Heart left ventricle (tissue), 16 donors: ENCODE results near the gene OTOGL. TPM values are rescaled to one million over a fixed set of nuclear protein-coding genes. Genes with fewer than 3 reads are reported as not detected.
"Not testable (repeated sequence)": the region's sequence is repeated elsewhere in the genome, so short reads cannot be mapped to it uniquely, and the experiment has no call there.

Experiments
- ATAC-seq, 4 donors: fragments of 200-7000 bp; cut with Tn5 transposase; one replicate each; pipeline ENCODE4 v1.9.1; 2020 to 2022; ENCODE audit warnings: moderate library complexity in 4 of 4, mild to moderate bottlenecking in 3 of 4, moderate number of reproducible peaks in 1 of 4
- DNase-seq, 5 donors: peaks; one replicate each; pipeline ENCODE4 v3.0.0-alpha.2; 2020
- H3K27ac ChIP-seq, 12 donors: fragments of 200-600 bp; sonication (generic) in 4 of 12; one replicate each; pipeline versions ENCODE4 v1.5.0 to v1.8.0; 2016 to 2022; ENCODE audit warnings: mild to moderate bottlenecking in 2 of 12
- H3K27me3 ChIP-seq, 9 donors: fragments of 200-600 bp; sonication (generic) in 2 of 9; one replicate each; pipeline versions ENCODE4 v1.5.1 to v1.8.0; 2016 to 2022; ENCODE audit warnings: mild to moderate bottlenecking in 3 of 9
- H3K36me3 ChIP-seq, 9 donors: fragments of 200-600 bp; sonication (generic) in 2 of 9; one replicate each; pipeline versions ENCODE4 v1.5.0 to v1.8.0; 2018 to 2022; ENCODE audit warnings: mild to moderate bottlenecking in 2 of 9
- H3K4me1 ChIP-seq, 12 donors: fragments of 200-600 bp; sonication (generic) in 4 of 12; one replicate each; pipeline versions ENCODE4 v1.5.0 to v1.8.0; 2016 to 2022; ENCODE audit warnings: mild to moderate bottlenecking in 3 of 12
- H3K4me3 ChIP-seq, 12 donors: fragments of 200-600 bp; sonication (generic) in 4 of 12; one replicate each; pipeline versions ENCODE4 v1.5.0 to v1.8.0; 2017 to 2022; ENCODE audit warnings: mild to moderate bottlenecking in 9 of 12, moderate library complexity in 4 of 12
- H3K9me3 ChIP-seq, 12 donors: fragments of 200-600 bp; sonication (generic) in 4 of 12; one replicate each; pipeline versions ENCODE4 v1.5.0 to v1.8.0; 2016 to 2022; ENCODE audit warnings: mild to moderate bottlenecking in 1 of 12
- CTCF ChIP-seq, 12 donors: fragments of 200-600 bp; sonication (generic) in 4 of 12; IDR thresholded peaks; one replicate each; pipeline versions ENCODE4 v1.5.0 to v1.8.0; 2018 to 2022; ENCODE audit warnings: antibody characterized with exemption in 12 of 12, mild to moderate bottlenecking in 5 of 12
- POLR2A ChIP-seq, 2 donors: fragments of 450-650 bp; IDR thresholded peaks; one replicate each; pipeline ENCODE4 v1.6.1; 2017; ENCODE audit warnings: antibody characterized with exemption in 2 of 2, mild to moderate bottlenecking in 2 of 2, moderate library complexity in 2 of 2
- WGBS, 4 donors: extraction: QIAGEN DNeasy Blood & Tissue Kit in 2 of 4; methylation state at CpG; one replicate each; pipeline versions ENCODE4 v1.1.5 to v1.1.7; 2013 to 2018; 5-methylcytosine and 5-hydroxymethylcytosine counted together
- intact Hi-C, 10 donors: fragments of 100-400 bp; cut with DNase I; formaldehyde crosslinking; loops; one replicate each; pipeline versions ENCODE4 v1.11.1 to v1.14.2; 2022
- polyA plus RNA-seq, 2 donors: library from polyadenylated mRNA; stranded (reverse); fragments of 200-250 nt; gene quantifications; one replicate each; pipeline ENCODE4 v1.2.3, GENCODE V29; 2013
- total RNA-seq, 9 donors: library from RNA; depleted of rRNA in 2 of 9; stranded (reverse); fragments of >200 nt in 2 of 9; fragmentation: NEBNext Ultra II Directional in 3 of 9; extraction: Animal tissue kit (Norgen Biotek cat#: 25700) in 3 of 9; gene quantifications; one replicate each; pipeline versions ENCODE4 v1.1.0 to v1.2.4, GENCODE V29; 2016 to 2023
- donor health status: ischemic (EF 13 %, LVEDD 7.1; RV severe dilation, severe dysfunction).
- donor health status: healthy with polysubstance abuse.
- donor health status: DM: no; HTN: yes; CAD: no.
- donor health status: DM: no; HTN: no; CAD: no.
- donor health status: ischemic (EF 25% LVEDD 6.9; RV normal size, moderate dysfunction).
- donor health status: ischemic (EF 25% LVEDD 5.7; RV mildly dilated, moderate dysfunction).
- donor health status: healthy.
- donor health status: DM: yes; HTN: yes; CAD: no.
- donor health status: ischemic (EF 35%, LVEDD 5.7; RV mildly dilated, moderate dysfunction).
- donor health status: nonischemic (EF 11% LVEDD 7.7; RV severe dilation, severe dysfunction).
- donor health status: DM: yes; HTN: yes; CAD: no.
- donor health status: PGD.
- donor health status: ischemic (EF 29% LVEDD 5.4; RV normal size, mild dysfunction).
- donor health status: nonischemic (EF 23%, LVEDD 6.1; RV moderate dilation, normal function).

Gene OTOGL
- total and polyA plus RNA-seq, 11 donors = 0.05 to 1.3 (median 0.27) TPM

- H3K9me3 ChIP-seq = peaks cover 0 to 5% (median 0%) of the 10 kb centered on the region in 12 donors
- peaks cover 0 to 9% (median 0%) of the 10 kb centered on the region in 12 donors for H3K4me1 ChIP-seq
- no peaks in the 10 kb centered on the region for H3K27me3 ChIP-seq
- peak in 4 of 5 donors; percentile 18 to 32 (median 23) for DNase-seq
- no peaks in the 10 kb centered on the region for H3K36me3 ChIP-seq
- no peak overlapping the region for H3K4me3 ChIP-seq
- intact Hi-C loops = no loop called here
- TF ChIP-seq CTCF (IDR thresholded peaks at IDR 0.05) = no peak
- no peak for TF ChIP-seq POLR2A (IDR thresholded peaks at IDR 0.05)
- H3K27ac ChIP-seq = peak overlapping the region in 6 of 12 donors; percentile 23 to 60 (median 48)
- peak in 3 of 4 donors; percentile 32 to 55 (median 41) for ATAC-seq
- 40 to 51% (median 47%) methylated on average over 2 of the region's 2 CpGs for WGBS, 4 donors
Measured at GRCh38 chr12:80219345-80219744, 120.0 kb downstream of the OTOGL start.

- ATAC-seq = peak in 1 of 4 donors; percentile 41
- H3K9me3 ChIP-seq = peaks cover 0 to 5% (median 0%) of the 10 kb centered on the region in 12 donors
- no peak for TF ChIP-seq CTCF (IDR thresholded peaks at IDR 0.05)
- no peak for TF ChIP-seq POLR2A (IDR thresholded peaks at IDR 0.05)
- peak overlapping the region in 1 of 12 donors; percentile 18 for H3K27ac ChIP-seq
- intact Hi-C loops = no loop called here
- 57 to 69% (median 62%) methylated on average over 3 of the region's 3 CpGs for WGBS, 4 donors
- no peak for DNase-seq
- no peak overlapping the region for H3K4me3 ChIP-seq
- no peaks in the 10 kb centered on the region for H3K27me3 ChIP-seq
- H3K4me1 ChIP-seq = peaks cover 0 to 11% (median 0%) of the 10 kb centered on the region in 12 donors
- H3K36me3 ChIP-seq = no peaks in the 10 kb centered on the region
Measured at GRCh38 chr12:80222261-80222660, 122.9 kb downstream of the OTOGL start.

GRCh38 chr12:80226576-80226975 is 127.2 kb downstream of the OTOGL start:
- ATAC-seq (no peak), DNase-seq (no peak)
- WGBS, 4 donors = 27 to 44% (median 33%) methylated on average over 1 of the region's 1 CpG
- intact Hi-C loops = no loop called here
- H3K4me1 ChIP-seq = peaks cover 0 to 21% (median 7%) of the 10 kb centered on the region in 12 donors
- H3K9me3 ChIP-seq = peaks cover 0 to 5% (median 0%) of the 10 kb centered on the region in 12 donors
- H3K27me3 ChIP-seq = no peaks in the 10 kb centered on the region
- no peak overlapping the region for H3K4me3 ChIP-seq
- no peaks in the 10 kb centered on the region for H3K36me3 ChIP-seq
- TF ChIP-seq POLR2A (IDR thresholded peaks at IDR 0.05) = no peak
- TF ChIP-seq CTCF (IDR thresholded peaks at IDR 0.05) = no peak
- H3K27ac ChIP-seq = peak overlapping the region in 1 of 12 donors; percentile 43

GRCh38 chr12:80227904-80228303 is 128.6 kb downstream of the OTOGL start:
- 97 to 100% (median 97%) methylated on average over 4 of the region's 4 CpGs for WGBS, 4 donors
- ATAC-seq, DNase-seq, H3K9me3 ChIP-seq, H3K4me3 ChIP-seq, H3K27ac ChIP-seq, H3K27me3 ChIP-seq, intact Hi-C loops, H3K36me3 ChIP-seq: not testable (repeated sequence)
- peaks cover 0 to 16% (median 7%) of the 10 kb centered on the region in 12 donors for H3K4me1 ChIP-seq

- H3K9me3 ChIP-seq = no peaks in the 10 kb centered on the region
- no peak overlapping the region for H3K4me3 ChIP-seq
- H3K27me3 ChIP-seq = no peaks in the 10 kb centered on the region
- TF ChIP-seq POLR2A (IDR thresholded peaks at IDR 0.05) (no peak), CTCF (IDR thresholded peaks at IDR 0.05) (no peak)
- H3K36me3 ChIP-seq = no peaks in the 10 kb centered on the region
- whole genome bisulfite sequencing, 4 donors = 7 to 27% (median 18%) methylated on average over 3 of the region's 3 CpGs
- H3K4me1 ChIP-seq = peaks cover 0 to 16% (median 7%) of the 10 kb centered on the region in 12 donors
- intact Hi-C loops = loop anchor here in 1 of 10 donors (5.0 kb wide), 1 partner anchor 37 kb away; no protein-coding TSS in a partner anchor
- ATAC-seq (no peak), DNase-seq (no peak)
- peak overlapping the region in 1 of 12 donors; percentile 7 for H3K27ac ChIP-seq
Measured at GRCh38 chr12:80230068-80230467, 130.7 kb downstream of the OTOGL start.
